Activated CD4-positive, alpha-beta memory T cell treated with anti-CD3 and anti-CD28 coated beads, Interleukin-2, amount 10 ng/mL, durations not matched to agents 7 days and 5 days (primary cell): ENCODE measurements around the gene FLT4. TPM values are rescaled to one million over a fixed set of nuclear protein-coding genes. Genes with fewer than 3 reads are reported as not detected.
"Not testable (repeated sequence)": the region's sequence is repeated elsewhere in the genome, so short reads cannot be mapped to it uniquely, and the experiment has no call there.

Source experiments
- CTCF ChIA-PET: fragments of 350-600 bp; sonication (Branson Sonifier 250); formaldehyde crosslinking; loops from one replicate; lab custom pipeline; 2021; ENCODE audit warnings: antibody characterized with exemption, inconsistent platforms; lab: Charles Lee
- POLR2A ChIA-PET: fragments of 350-600 bp; sonication (Branson Sonifier 250); formaldehyde crosslinking; loops from one replicate; lab custom pipeline; 2021; ENCODE audit warnings: antibody characterized with exemption; lab: Charles Lee
- DNase-seq: peaks from one replicate; pipeline ENCODE4 v3.0.0-alpha.2; 2020
- H3K27ac Mint-ChIP-seq: one replicate; pipeline ENCODE4 v1.8.0; 2021; ENCODE audit warnings: mild to moderate bottlenecking, mixed read lengths
- H3K27me3 Mint-ChIP-seq: one replicate; pipeline ENCODE4 v1.8.0; 2021; ENCODE audit warnings: mixed read lengths
- H3K36me3 Mint-ChIP-seq: one replicate; pipeline ENCODE4 v1.8.0; 2021; ENCODE audit warnings: low read depth, mixed read lengths
- H3K4me1 Mint-ChIP-seq: one replicate; pipeline ENCODE4 v1.8.0; 2021; ENCODE audit warnings: mixed read lengths
- H3K4me3 Mint-ChIP-seq: one replicate; pipeline ENCODE4 v1.8.0; 2021; ENCODE audit warnings: mild to moderate bottlenecking, mixed read lengths
- H3K9me3 Mint-ChIP-seq: one replicate; pipeline ENCODE4 v1.8.0; 2021; ENCODE audit warnings: mixed read lengths
- total RNA-seq, 2 experiments: library from RNA; stranded (reverse); gene quantifications; one replicate each; pipeline ENCODE4 v1.2.3, GENCODE V29; 2021

Gene FLT4
- under 1 TPM; 0.38 to 0.45 TPM for total RNA-seq

- Mint-ChIP-seq H3K36me3 (no peaks in the 10 kb centered on the region), H3K4me1 (peaks cover 11% of the 10 kb centered on the region), H3K9me3 (no peaks in the 10 kb centered on the region), H3K4me3 (peak within 1 kb of the TSS; percentile 65), H3K27me3 (peaks cover 45% of the 10 kb centered on the region), H3K27ac (no peak within 1 kb of the TSS)
- ChIA-PET CTCF (interaction anchor here (0.6 to 1.1 kb wide), 4 partner anchors 14 to 293 kb away, joined by 3 to 5 read pairs (median 3); no protein-coding TSS in a partner anchor), POLR2A (no interaction called here)
- DNase-seq: no peak
Measured at GRCh38 chr5:180649297-180650039, at the start of gene FLT4. TSS of gene FLT4 (minus strand) at chr5:180649600. CDS start at chr5:180649545, 55 bp downstream.

- CTCF ChIA-PET: no interaction called here
- DNase-seq: no peak
- Mint-ChIP-seq H3K9me3 (no peaks in the 10 kb centered on the region), H3K27me3 (peaks cover 8% of the 10 kb centered on the region), H3K4me1 (no peaks in the 10 kb centered on the region), H3K4me3 (no peak overlapping the region), H3K27ac (no peak overlapping the region), H3K36me3 (no peaks in the 10 kb centered on the region)
- POLR2A ChIA-PET: no interaction called here
Measured at GRCh38 chr5:180699042-180699441, 49.6 kb upstream of the FLT4 start.

GRCh38 chr5:180696116-180696515 is 46.7 kb upstream of the FLT4 start:
- no peak overlapping the region for H3K27ac Mint-ChIP-seq
- ChIA-PET CTCF (no interaction called here), POLR2A (no interaction called here)
- peaks cover 19% of the 10 kb centered on the region for H3K27me3 Mint-ChIP-seq
- H3K9me3 Mint-ChIP-seq: no peaks in the 10 kb centered on the region
- H3K4me1 Mint-ChIP-seq: no peaks in the 10 kb centered on the region
- no peak overlapping the region for H3K4me3 Mint-ChIP-seq
- no peak for DNase-seq
- H3K36me3 Mint-ChIP-seq: no peaks in the 10 kb centered on the region

- CTCF ChIA-PET: no interaction called here
- Mint-ChIP-seq H3K9me3 (no peaks in the 10 kb centered on the region), H3K36me3 (no peaks in the 10 kb centered on the region), H3K27me3 (peaks cover 25% of the 10 kb centered on the region), H3K27ac (no peak overlapping the region), H3K4me3 (no peak overlapping the region), H3K4me1 (peaks cover 18% of the 10 kb centered on the region)
- POLR2A ChIA-PET: no interaction called here
- no peak for DNase-seq
Measured at GRCh38 chr5:180692429-180692828, 43.0 kb upstream of the FLT4 start.

GRCh38 chr5:180691046-180691445 is 41.6 kb upstream of the FLT4 start:
- CTCF ChIA-PET: interaction anchor here (1.4 kb wide), 1 partner anchor 28 kb away, joined by 4 read pairs; no protein-coding TSS in a partner anchor
- Mint-ChIP-seq H3K27me3 (peaks cover 22% of the 10 kb centered on the region), H3K9me3 (no peaks in the 10 kb centered on the region), H3K36me3 (no peaks in the 10 kb centered on the region), H3K4me3 (no peak overlapping the region), H3K27ac (no peak overlapping the region), H3K4me1 (peaks cover 18% of the 10 kb centered on the region)
- DNase-seq: no peak
- POLR2A ChIA-PET: no interaction called here

GRCh38 chr5:180690562-180690961 is 41.2 kb upstream of the FLT4 start:
- no peak overlapping the region for H3K27ac Mint-ChIP-seq
- H3K4me1 Mint-ChIP-seq: peaks cover 18% of the 10 kb centered on the region
- DNase-seq: no peak
- H3K4me3 Mint-ChIP-seq: no peak overlapping the region
- ChIA-PET POLR2A (no interaction called here), CTCF (interaction anchor here (1.4 kb wide), 1 partner anchor 28 kb away, joined by 4 read pairs; no protein-coding TSS in a partner anchor)
- no peaks in the 10 kb centered on the region for H3K36me3 Mint-ChIP-seq
- no peaks in the 10 kb centered on the region for H3K9me3 Mint-ChIP-seq
- peaks cover 25% of the 10 kb centered on the region for H3K27me3 Mint-ChIP-seq

GRCh38 chr5:180689775-180690174 is 40.4 kb upstream of the FLT4 start:
- CTCF ChIA-PET: no interaction called here
- Mint-ChIP-seq H3K4me3 (no peak overlapping the region), H3K27ac (no peak overlapping the region), H3K9me3 (no peaks in the 10 kb centered on the region), H3K27me3 (peaks cover 27% of the 10 kb centered on the region), H3K36me3 (no peaks in the 10 kb centered on the region), H3K4me1 (peaks cover 18% of the 10 kb centered on the region)
- POLR2A ChIA-PET: no interaction called here
- DNase-seq: no peak

GRCh38 chr5:180689071-180689694 is 39.8 kb upstream of the FLT4 start:
- H3K9me3 Mint-ChIP-seq: no peaks in the 10 kb centered on the region
- H3K4me1 Mint-ChIP-seq: peaks cover 18% of the 10 kb centered on the region
- no peak for DNase-seq
- CTCF ChIA-PET: no interaction called here
- H3K27ac Mint-ChIP-seq: no peak overlapping the region
- H3K4me3 Mint-ChIP-seq: no peak overlapping the region
- no peaks in the 10 kb centered on the region for H3K36me3 Mint-ChIP-seq
- peaks cover 28% of the 10 kb centered on the region for H3K27me3 Mint-ChIP-seq
- POLR2A ChIA-PET: no interaction called here

GRCh38 chr5:180688330-180689070 is 39.1 kb upstream of the FLT4 start:
- no peak for DNase-seq
- Mint-ChIP-seq H3K4me3 (no peak overlapping the region), H3K4me1 (peaks cover 18% of the 10 kb centered on the region), H3K27me3 (peaks cover 29% of the 10 kb centered on the region), H3K9me3 (no peaks in the 10 kb centered on the region), H3K27ac (no peak overlapping the region), H3K36me3 (no peaks in the 10 kb centered on the region)
- ChIA-PET POLR2A (no interaction called here), CTCF (interaction anchor here (0.6 to 1.0 kb wide), 4 partner anchors 18 to 486 kb away, joined by 3 to 4 read pairs (median 3); no protein-coding TSS in a partner anchor)

GRCh38 chr5:180686799-180687198 is 37.4 kb upstream of the FLT4 start:
- DNase-seq, H3K27ac Mint-ChIP-seq, H3K36me3 Mint-ChIP-seq, POLR2A ChIA-PET, H3K9me3 Mint-ChIP-seq, CTCF ChIA-PET, H3K4me3 Mint-ChIP-seq: not testable (repeated sequence)
- H3K27me3 Mint-ChIP-seq: peaks cover 23% of the 10 kb centered on the region
- peaks cover 18% of the 10 kb centered on the region for H3K4me1 Mint-ChIP-seq

- Mint-ChIP-seq H3K27me3 (peaks cover 16% of the 10 kb centered on the region), H3K4me1 (peaks cover 14% of the 10 kb centered on the region), H3K4me3 (no peak overlapping the region), H3K9me3 (no peaks in the 10 kb centered on the region), H3K27ac (no peak overlapping the region), H3K36me3 (no peaks in the 10 kb centered on the region)
- ChIA-PET CTCF (no interaction called here), POLR2A (no interaction called here)
- DNase-seq: no peak
Measured at GRCh38 chr5:180684623-180685161, 35.3 kb upstream of the FLT4 start.

GRCh38 chr5:180683220-180683922 is 34.0 kb upstream of the FLT4 start:
- Mint-ChIP-seq H3K4me3 (no peak overlapping the region), H3K36me3 (no peaks in the 10 kb centered on the region), H3K27me3 (peaks cover 13% of the 10 kb centered on the region), H3K27ac (no peak overlapping the region), H3K9me3 (no peaks in the 10 kb centered on the region), H3K4me1 (peaks cover 1% of the 10 kb centered on the region)
- CTCF ChIA-PET: interaction anchor here (1.0 kb wide), 1 partner anchor 13 kb away, joined by 3 read pairs; no protein-coding TSS in a partner anchor
- no peak for DNase-seq
- POLR2A ChIA-PET: no interaction called here
